IMR-90 (cell line): Measurements from ENCODE around the gene DUSP2. TPM values are rescaled to one million over a fixed set of nuclear protein-coding genes. Genes with fewer than 3 reads are reported as not detected.

Source experiments
- ATAC-seq: fragments of 200-7000 bp; cut with Tn5 transposase; 2 replicates; pipeline ENCODE4 v1.9.1; 2020; ENCODE audit warnings: low read depth, mild to moderate bottlenecking, moderate library complexity
- BruUV-seq: library from RNA; stranded (reverse); fragments of 400-500 nt; replicated peaks from 2 replicates; lab custom pipeline; 2021; lab: Mats Ljungman, UMichigan
- CTCF ChIA-PET: fragments of 300-600 bp; formaldehyde crosslinking; extraction: SDS; loops from one replicate; lab custom pipeline; 2021; ENCODE audit warnings: antibody characterized with exemption; lab: Yijun Ruan, JAX
- POLR2A ChIA-PET: fragments of 300-600 bp; sonication (Branson Sonifier 250); formaldehyde crosslinking; loops from one replicate; lab custom pipeline; 2022; ENCODE audit warnings: antibody characterized with exemption; ENCODE audit not compliant: unreplicated experiment; lab: Charles Lee
- DNase-seq: peaks from one replicate; pipeline ENCODE4 v3.0.0; 2013
- H2AFZ ChIP-seq: replicated peaks from 2 replicates; pipeline ENCODE3; 2013; ENCODE audit warnings: low read length, mild to moderate bottlenecking; ENCODE audit not compliant: poor library complexity
- H2AK5ac ChIP-seq: 2 replicates; pipeline ENCODE4 v1.6.1; 2013; ENCODE audit warnings: low read depth, low read length, inconsistent platforms
- H2AK9ac ChIP-seq: replicated peaks from 2 replicates; pipeline ENCODE3; 2013; ENCODE audit warnings: mild to moderate bottlenecking, low read depth, low read length, moderate library complexity; ENCODE audit not compliant: poor library complexity
- H2BK120ac ChIP-seq: 2 replicates; pipeline ENCODE4 v1.6.1; 2013; ENCODE audit warnings: low read depth, low read length, inconsistent platforms
- H2BK15ac ChIP-seq: 3 replicates; pipeline ENCODE4 v1.6.1; 2013; ENCODE audit warnings: low read depth, low read length, inconsistent platforms
- H2BK20ac ChIP-seq: 2 replicates; pipeline ENCODE4 v1.6.1; 2013; ENCODE audit warnings: low read depth, mild to moderate bottlenecking, inconsistent platforms, low read length, moderate library complexity
- H2BK5ac ChIP-seq: 2 replicates; pipeline ENCODE4 v1.6.1; 2013; ENCODE audit warnings: mild to moderate bottlenecking, low read depth, low read length, inconsistent platforms; ENCODE audit not compliant: poor library complexity, severe bottlenecking
- H3K14ac ChIP-seq: replicated peaks from 2 replicates; pipeline ENCODE4 v1.6.1; 2013; ENCODE audit warnings: low read depth, low read length, inconsistent platforms
- H3K18ac ChIP-seq: 2 replicates; pipeline ENCODE4 v1.6.1; 2013; ENCODE audit warnings: low read depth, low read length, control low read depth
- H3K23ac ChIP-seq: 2 replicates; pipeline ENCODE4 v1.6.1; 2013; ENCODE audit warnings: low read depth, low read length, inconsistent platforms
- H3K27ac ChIP-seq: 2 replicates; pipeline ENCODE4 v1.5.1; 2013; ENCODE audit warnings: mild to moderate bottlenecking, control low read depth, low read length; ENCODE audit not compliant: insufficient read depth
- H3K27me3 ChIP-seq: 2 replicates; pipeline ENCODE4 v1.6.1; 2013; ENCODE audit warnings: low read length; ENCODE audit not compliant: control insufficient read depth, insufficient read depth
- H3K36me3 ChIP-seq: 2 replicates; pipeline ENCODE4 v1.6.1; 2013; ENCODE audit warnings: low read length, mixed read lengths; ENCODE audit not compliant: control insufficient read depth, insufficient read depth
- H3K4ac ChIP-seq: 2 replicates; pipeline ENCODE4 v1.6.1; 2013; ENCODE audit warnings: low read depth, low read length, inconsistent platforms
- H3K4me1 ChIP-seq: 2 replicates; pipeline ENCODE4 v1.6.1; 2013; ENCODE audit warnings: low read length, mixed read lengths; ENCODE audit not compliant: control insufficient read depth, insufficient read depth
- H3K4me2 ChIP-seq: 2 replicates; pipeline ENCODE4 v1.6.1; 2013; ENCODE audit warnings: low read depth, mild to moderate bottlenecking, control low read depth, low read length, moderate library complexity
- H3K4me3 ChIP-seq: 2 replicates; pipeline ENCODE4 v1.5.1; 2013; ENCODE audit warnings: low read depth, mild to moderate bottlenecking, control low read depth, low read length, moderate library complexity; ENCODE audit not compliant: insufficient read depth
- H3K56ac ChIP-seq: 2 replicates; pipeline ENCODE4 v1.6.1; 2013; ENCODE audit warnings: low read length, inconsistent platforms; ENCODE audit not compliant: insufficient read depth; ENCODE audit errors: extremely low read depth
- H3K79me1 ChIP-seq, 2 experiments: 2 replicates each; pipeline ENCODE4 v1.6.1; 2013; ENCODE audit warnings: low read length in 2 of 2, inconsistent platforms in 1 of 2, low read depth in 1 of 2
- H3K9ac ChIP-seq: 2 replicates; pipeline ENCODE4 v1.6.1; 2013; ENCODE audit warnings: low read depth, low read length, control low read depth
- H3K9me1 ChIP-seq: 2 replicates; pipeline ENCODE4 v1.6.1; 2013; ENCODE audit warnings: low read length, inconsistent platforms; ENCODE audit not compliant: insufficient read depth
- H3K9me3 ChIP-seq: 2 replicates; pipeline ENCODE4 v1.6.1; 2013; ENCODE audit warnings: low read length; ENCODE audit not compliant: control insufficient read depth, insufficient read depth
- H4K20me1 ChIP-seq: 2 replicates; pipeline ENCODE4 v1.6.1; 2013; ENCODE audit warnings: low read length, inconsistent platforms; ENCODE audit not compliant: insufficient read depth
- H4K5ac ChIP-seq: 2 replicates; pipeline ENCODE4 v1.6.1; 2013; ENCODE audit warnings: mild to moderate bottlenecking, low read depth, low read length, control low read depth
- H4K8ac ChIP-seq, 2 experiments: 2 replicates each; pipeline ENCODE4 v1.6.1; 2013; ENCODE audit warnings: low read depth in 2 of 2, low read length in 2 of 2, control low read depth in 1 of 2, inconsistent platforms in 1 of 2
- H4K91ac ChIP-seq: 2 replicates; pipeline ENCODE4 v1.6.1; 2013; ENCODE audit warnings: low read depth, low read length, inconsistent platforms; ENCODE audit not compliant: insufficient read depth
- CEBPB ChIP-seq: IDR thresholded peaks from 2 replicates; pipeline ENCODE4 v1.6.1; 2012; ENCODE audit warnings: low read depth, low read length, improper control_type of control experiment
- POLR2A ChIP-seq: IDR thresholded peaks from 2 replicates; pipeline ENCODE4 v1.6.1; 2012; ENCODE audit warnings: mild to moderate bottlenecking, low read depth, low read length
- RFX5 ChIP-seq: IDR thresholded peaks from 2 replicates; pipeline ENCODE4 v1.8.0; 2012; ENCODE audit warnings: low read depth, mild to moderate bottlenecking, low read length, moderate library complexity
- WGBS, 2 experiments: methylation state at CpG; one replicate each; pipeline versions ENCODE4 v1.1.5 to v1.1.7; 2013; ENCODE audit warnings: missing lambda C conversion rate in 2 of 2; ENCODE audit not compliant: insufficient read length in 1 of 2; ENCODE audit errors: extremely low coverage in 2 of 2; 5-methylcytosine and 5-hydroxymethylcytosine counted together
- dilution Hi-C: fragments of 300-500 bp; cut with HindIII; formaldehyde crosslinking; loops from one replicate; pipeline ENCODE4 v1.14.3; 2018; ENCODE audit warnings: low sequenced_read_pairs; ENCODE audit not compliant: unreplicated experiment
- in situ Hi-C: fragments of 300-500 bp; cut with MboI; formaldehyde crosslinking; loops from 3 replicates; pipeline ENCODE4 v1.14.3; 2019; ENCODE audit warnings: low sequenced_read_pairs, inconsistent platforms, mixed read lengths
- intact Hi-C: fragments of 100-400 bp; cut with micrococcal nuclease; formaldehyde crosslinking; loops from 2 replicates; pipeline ENCODE4 v1.10.0; 2022
- polyA plus RNA-seq, 3 experiments: library from polyadenylated mRNA; depleted of rRNA; stranded (reverse); fragments of >200 nt; gene quantifications; 2 replicates each; pipeline ENCODE4 v1.2.3, GENCODE V29; 2012; ENCODE audit warnings: low replicate concordance in 1 of 3
- total RNA-seq: library from RNA; depleted of rRNA; stranded (reverse); fragments of >200 nt; gene quantifications from 2 replicates; pipeline ENCODE4 v1.2.3, GENCODE V29; 2012
- TF ChIP-seq, protein P1 (sequence below): conservative IDR thresholded peaks from 2 replicates; pipeline ENCODE4 v1.5.1; 2012; ENCODE audit warnings: mild to moderate bottlenecking, low read depth, low read length, improper control_type of control experiment

DUSP2 gene
- total and polyA plus RNA-seq, 2 of the 4 experiments (the other 2 are of a cell fraction), result 1.8 to 3.8 TPM

DNA sequence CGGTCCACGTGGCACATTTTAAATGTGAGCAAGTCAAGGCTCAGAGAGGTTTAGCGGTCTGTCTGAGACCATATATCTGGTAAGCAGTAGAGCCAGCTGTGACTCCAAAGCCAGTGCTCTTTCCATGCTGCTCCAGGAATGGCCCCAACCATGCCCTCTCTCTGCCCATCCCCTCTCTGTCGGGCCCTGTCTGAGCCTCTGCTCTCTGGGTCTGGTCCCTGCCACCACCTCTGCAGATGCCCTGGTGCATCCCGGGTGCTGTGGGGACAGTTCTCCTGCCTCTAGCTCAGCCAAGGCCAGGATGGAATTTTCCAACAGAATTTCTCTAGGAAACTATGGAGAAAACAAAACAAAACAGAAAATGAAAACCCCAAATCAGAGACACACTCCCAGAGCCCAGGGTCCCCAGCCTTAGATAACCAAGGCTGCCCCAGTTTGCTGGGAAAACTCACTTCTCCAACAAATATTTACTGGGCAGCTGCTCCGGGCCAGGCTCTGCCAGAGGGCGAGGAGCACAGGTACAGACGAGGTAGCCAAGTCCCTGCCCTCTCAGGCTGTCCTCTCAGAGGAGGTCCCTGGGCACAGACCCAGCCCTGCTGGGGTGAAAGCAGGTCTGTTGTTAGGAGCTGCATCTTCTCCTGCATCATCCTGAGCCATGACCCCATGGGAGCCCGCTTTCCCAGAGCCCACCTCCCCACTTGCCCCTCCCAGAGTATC is 38.1 kb downstream of the DUSP2 start (continued):
- no peak for TF ChIP-seq CEBPB

DNA sequence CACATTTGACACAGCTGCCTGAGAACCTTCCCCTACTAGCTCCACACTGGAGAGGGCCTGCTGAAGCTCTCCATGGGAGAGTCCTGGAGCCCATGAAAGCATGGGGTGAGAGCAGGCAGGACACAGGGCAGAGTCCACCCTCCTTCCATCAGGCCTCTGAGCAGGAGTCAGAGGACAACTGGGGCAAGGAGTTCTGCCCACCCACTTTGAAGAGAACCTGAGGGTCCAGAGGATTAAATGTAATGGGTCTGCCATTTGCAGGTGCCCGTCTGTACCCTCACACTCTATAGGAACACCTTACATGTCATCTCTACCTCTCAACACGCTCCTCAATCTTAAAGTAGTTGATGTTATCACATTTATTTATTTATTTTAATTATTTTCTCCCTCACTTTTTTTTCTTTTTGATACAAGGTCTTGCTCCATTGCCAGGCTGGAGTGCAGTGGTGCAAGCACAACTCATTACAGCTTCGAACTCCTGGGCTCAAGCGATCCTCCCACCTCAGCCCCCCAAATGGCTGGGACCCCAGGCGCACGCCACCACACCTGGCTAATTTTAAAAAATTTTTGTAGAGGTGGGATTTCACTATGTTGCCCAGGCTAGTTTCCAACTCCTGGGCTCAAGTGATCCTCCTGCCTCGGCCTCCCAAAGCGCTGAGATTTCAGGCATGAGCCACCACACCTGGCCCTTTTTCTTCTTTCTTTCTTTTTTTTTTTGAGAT is 39.1 kb downstream of the DUSP2 start:
- Histone ChIP-seq H4K5ac (no peak overlapping the region), H4K91ac (no peak overlapping the region), H3K79me1 (no peaks in the 10 kb centered on the region), H2BK15ac (no peak overlapping the region), H2AK9ac (no peak overlapping the region), H3K4me1 (peaks cover 2% of the 10 kb centered on the region; the same call in 1 of the 2 replicates), H4K8ac (no peak overlapping the region), H2BK5ac (no peak overlapping the region), H3K27me3 (peaks cover 48% of the 10 kb centered on the region), H3K9me3 (peaks cover 15% of the 10 kb centered on the region), H3K4ac (no peak overlapping the region), H3K14ac (no peak overlapping the region), H2AFZ (no peak overlapping the region), H3K18ac (no peak overlapping the region), H2BK120ac (no peak overlapping the region), H2AK5ac (no peak overlapping the region), H3K4me3 (no peak overlapping the region), H3K56ac (no peak overlapping the region), H2BK20ac (no peak overlapping the region), H3K36me3 (no peaks in the 10 kb centered on the region), H3K9me1 (no peaks in the 10 kb centered on the region), H3K27ac (no peak overlapping the region), H3K4me2 (no peak overlapping the region), H3K9ac (no peak overlapping the region), H4K20me1 (no peaks in the 10 kb centered on the region), H3K23ac (no peak overlapping the region)
- no TSS peak for BruUV-seq
- CTCF ChIA-PET, result interaction anchor here (1.3 kb wide), 1 partner anchor 11 kb away, joined by 4 read pairs; no protein-coding TSS in a partner anchor
- WGBS, 2 experiments, result no CpG with 5 or more reads among the region's 8 CpGs
- TF ChIP-seq, protein P1, sequence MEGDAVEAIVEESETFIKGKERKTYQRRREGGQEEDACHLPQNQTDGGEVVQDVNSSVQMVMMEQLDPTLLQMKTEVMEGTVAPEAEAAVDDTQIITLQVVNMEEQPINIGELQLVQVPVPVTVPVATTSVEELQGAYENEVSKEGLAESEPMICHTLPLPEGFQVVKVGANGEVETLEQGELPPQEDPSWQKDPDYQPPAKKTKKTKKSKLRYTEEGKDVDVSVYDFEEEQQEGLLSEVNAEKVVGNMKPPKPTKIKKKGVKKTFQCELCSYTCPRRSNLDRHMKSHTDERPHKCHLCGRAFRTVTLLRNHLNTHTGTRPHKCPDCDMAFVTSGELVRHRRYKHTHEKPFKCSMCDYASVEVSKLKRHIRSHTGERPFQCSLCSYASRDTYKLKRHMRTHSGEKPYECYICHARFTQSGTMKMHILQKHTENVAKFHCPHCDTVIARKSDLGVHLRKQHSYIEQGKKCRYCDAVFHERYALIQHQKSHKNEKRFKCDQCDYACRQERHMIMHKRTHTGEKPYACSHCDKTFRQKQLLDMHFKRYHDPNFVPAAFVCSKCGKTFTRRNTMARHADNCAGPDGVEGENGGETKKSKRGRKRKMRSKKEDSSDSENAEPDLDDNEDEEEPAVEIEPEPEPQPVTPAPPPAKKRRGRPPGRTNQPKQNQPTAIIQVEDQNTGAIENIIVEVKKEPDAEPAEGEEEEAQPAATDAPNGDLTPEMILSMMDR, result no peak
- TF ChIP-seq RFX5, result no peak
- TF ChIP-seq POLR2A, result no peak
- POLR2A ChIA-PET, result no interaction called here
- DNase-seq (no peak), ATAC-seq (no peak)
- dilution Hi-C loops (no loop called here), intact Hi-C loops (no loop called here), in situ Hi-C loops (loop anchor here (25.0 kb wide), 1 partner anchor 94 kb away; no protein-coding TSS in a partner anchor)
